ENCODE measurements around the gene STRN3.

STRN3 gene

GRCh38 chr14:30869551-30870155 lies 156.5 kb downstream of the STRN3 start:
- no peak for DNase-seq

- no peak for DNase-seq
Observed at GRCh38 chr14:30868736-30869135, 157.4 kb downstream of the STRN3 start.

- no peak for DNase-seq
Observed at GRCh38 chr14:30864934-30865333, 161.2 kb downstream of the STRN3 start.

- DNase-seq, result no peak
Observed at GRCh38 chr14:30861200-30861599, 165.0 kb downstream of the STRN3 start.

GRCh38 chr14:30855345-30856037 lies 170.7 kb downstream of the STRN3 start:
- DNase-seq, result no peak

GRCh38 chr14:30854492-30854891 lies 171.7 kb downstream of the STRN3 start:
- no peak for DNase-seq

- DNase-seq, result no peak
Observed at GRCh38 chr14:30853946-30854345, 172.2 kb downstream of the STRN3 start.

GRCh38 chr14:30849983-30850382 lies 176.2 kb downstream of the STRN3 start:
- DNase-seq, result no peak

- no peak for DNase-seq
Observed at GRCh38 chr14:30849354-30849753, 176.8 kb downstream of the STRN3 start.

GRCh38 chr14:30848449-30849240 lies 177.5 kb downstream of the STRN3 start:
- DNase-seq, result no peak
